Measurements from ENCODE around the gene MAP2K6. TPM values are rescaled to one million over a fixed set of nuclear protein-coding genes. Genes with fewer than 3 reads are reported as not detected.

The MAP2K6 gene
- total and polyA plus RNA-seq, 10 of the 15 experiments (the other 5 are each of a cell fraction or from before 2014, with no cell fraction given): 15.6 to 70.3 (median 22.9) TPM

DNA sequence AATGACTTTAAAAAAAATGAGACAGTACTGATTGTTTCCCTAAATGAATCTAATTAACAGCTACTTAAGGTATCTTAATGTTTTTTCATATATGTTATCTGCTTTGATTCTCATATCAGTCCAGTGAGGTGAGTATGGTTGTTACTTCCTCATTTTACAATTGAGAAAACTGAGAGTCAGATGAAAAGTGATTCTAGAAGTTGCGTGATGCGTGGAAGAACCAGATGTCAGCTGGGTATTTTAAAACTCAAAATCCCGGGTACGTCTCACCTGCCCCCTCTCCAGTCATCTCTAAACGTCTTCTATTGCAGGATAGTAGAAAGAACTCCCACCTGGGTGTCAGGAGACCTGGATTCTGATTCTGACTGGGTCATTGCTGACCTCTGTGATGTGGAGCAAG lies 89.2 kb downstream of the MAP2K6 start:
- Histone ChIP-seq H3K36me3 (ENCODE audit: control insufficient read depth in 2 of 2, insufficient read depth in 2 of 2, low read length in 1 of 2) (no peaks in the 10 kb centered on the region), H3K79me2 (ENCODE audit: control insufficient read depth, insufficient read depth, low read length) (peaks cover 13% of the 10 kb centered on the region), H3K9me3 (replicated peaks; ENCODE audit: control insufficient read depth, insufficient read depth, low read length) (no peaks in the 10 kb centered on the region; the same call in 2 of the 3 replicates), H3K27ac (ENCODE audit: control insufficient read depth, insufficient read depth) (peak overlapping the region; percentile 88), H3K4me2 (ENCODE audit: control insufficient read depth, insufficient read depth) (peak overlapping the region; percentile 88), H4K20me1 (ENCODE audit: control insufficient read depth, insufficient read depth) (no peaks in the 10 kb centered on the region), H3K27me3 (replicated peaks in 1 of 2; ENCODE audit: control insufficient read depth in 2 of 2, insufficient read depth in 2 of 2, low read length in 1 of 2) (no peaks in the 10 kb centered on the region), H3K9ac (ENCODE audit: control insufficient read depth, insufficient read depth, low read length) (peak overlapping the region; percentile 67; the same call in 1 of the 2 replicates), H3K4me1 (ENCODE audit: control insufficient read depth, insufficient read depth, low read length) (peaks cover 21% of the 10 kb centered on the region), H3K4me3 (peak overlapping the region; percentile 34; the same call in 1 of the 2 replicates), H2AFZ (ENCODE audit: control insufficient read depth, low read depth, low read length) (no peak overlapping the region)
- ATAC-seq (peak; percentile 89), DNase-seq (ENCODE audit: low read depth, low spot score) (peak; percentile 74), FAIRE-seq (peak; percentile 84)
- ChIA-PET SMC1A (ENCODE audit: uncharacterized antibody, unreplicated experiment) (interaction anchor here (1.1 to 8.7 kb wide), 10 partner anchors 9 to 177 kb away, joined by 3 to 56 read pairs (median 6); partner anchors contain the start of genes ABCA5 and MAP2K6), RAD21 (ENCODE audit: unreplicated experiment) (interaction anchor here (0.8 to 3.0 kb wide), 4 partner anchors 11 to 19 kb away, joined by 3 to 14 read pairs (median 4); no protein-coding TSS in a partner anchor), POLR2A (no interaction called here), CTCF (interaction anchor here (1.0 to 10.5 kb wide), 4 partner anchors 13 to 103 kb away, joined by 3 to 100 read pairs (median 6); no protein-coding TSS in a partner anchor)
- BruUV-seq (replicated peaks): no TSS peak
- intact Hi-C loops (cut with micrococcal nuclease; ENCODE audit: unreplicated experiment) (loop anchor here (2.0 kb wide), 1 partner anchor 87 kb away; no protein-coding TSS in a partner anchor), in situ Hi-C loops (cut with MboI) (no loop called here)
- 3% methylated on average over 5 of the region's 5 CpGs for WGBS (ENCODE audit: insufficient coverage, insufficient replicate concordance, low lambda C conversion rate, missing lambda C conversion rate)
- TF ChIP-seq JUNB (IDR thresholded peaks at IDR 0.05) (peak; percentile 88), MEF2A (IDR thresholded peaks at IDR 0.05; ENCODE audit: insufficient read depth, low read depth, low read length) (peak; percentile 69), ZNF217 (IDR thresholded peaks at IDR 0.05) (peak; percentile 64; the same call in 1 of the 2 replicates), EP300 (IDR thresholded peaks at IDR 0.05; ENCODE audit: borderline replicate concordance in 1 of 2, control insufficient read depth in 1 of 2, low read depth in 2 of 2, low read length in 2 of 2) (peak; percentile 74 to 83; a peak in 3 of 4 replicates), CBFB (IDR thresholded peaks at IDR 0.05; ENCODE audit: low read depth) (0 out of 2 replicates have a peak, but pooled peaks have one; percentile 29), PAX5 (IDR thresholded peaks at IDR 0.05; ENCODE audit: borderline replicate concordance, low read depth, low read length) (peak; percentile 61; the same call in 1 of the 2 replicates), KDM1A (IDR thresholded peaks at IDR 0.05; ENCODE audit: borderline replicate concordance) (no peak), BCL11A (IDR thresholded peaks at IDR 0.05; ENCODE audit: low read depth, low read length) (peak; percentile 80), HDGF (IDR thresholded peaks at IDR 0.05) (no peak), ZBED1 (IDR thresholded peaks at IDR 0.05; ENCODE audit: borderline replicate concordance) (peak; percentile 68; the same call in 1 of the 2 replicates), E4F1 (IDR thresholded peaks at IDR 0.05; ENCODE audit: borderline replicate concordance, partially characterized antibody) (no peak), RELB (IDR thresholded peaks at IDR 0.05; ENCODE audit: low read depth) (peak; percentile 61; the same call in 1 of the 2 replicates), BACH1 (IDR thresholded peaks at IDR 0.05; ENCODE audit: borderline replicate concordance) (0 out of 2 replicates have a peak, but pooled peaks have one; percentile 59), ATF7 (IDR thresholded peaks at IDR 0.05; ENCODE audit: low read depth) (peak; percentile 58), GABPA (IDR thresholded peaks at IDR 0.05; ENCODE audit: low read depth) (0 out of 2 replicates have a peak, but pooled peaks have one; percentile 32), PML (IDR thresholded peaks at IDR 0.05; ENCODE audit: low read length) (no peak), TCF7 (IDR thresholded peaks at IDR 0.05; ENCODE audit: borderline replicate concordance) (peak; percentile 63; the same call in 1 of the 2 replicates)
- TF ChIP-seq, protein P1, sequence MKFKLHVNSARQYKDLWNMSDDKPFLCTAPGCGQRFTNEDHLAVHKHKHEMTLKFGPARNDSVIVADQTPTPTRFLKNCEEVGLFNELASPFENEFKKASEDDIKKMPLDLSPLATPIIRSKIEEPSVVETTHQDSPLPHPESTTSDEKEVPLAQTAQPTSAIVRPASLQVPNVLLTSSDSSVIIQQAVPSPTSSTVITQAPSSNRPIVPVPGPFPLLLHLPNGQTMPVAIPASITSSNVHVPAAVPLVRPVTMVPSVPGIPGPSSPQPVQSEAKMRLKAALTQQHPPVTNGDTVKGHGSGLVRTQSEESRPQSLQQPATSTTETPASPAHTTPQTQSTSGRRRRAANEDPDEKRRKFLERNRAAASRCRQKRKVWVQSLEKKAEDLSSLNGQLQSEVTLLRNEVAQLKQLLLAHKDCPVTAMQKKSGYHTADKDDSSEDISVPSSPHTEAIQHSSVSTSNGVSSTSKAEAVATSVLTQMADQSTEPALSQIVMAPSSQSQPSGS (IDR thresholded peaks at IDR 0.05; ENCODE audit: low read length): peak; percentile 93
- TF ChIP-seq, protein P2, sequence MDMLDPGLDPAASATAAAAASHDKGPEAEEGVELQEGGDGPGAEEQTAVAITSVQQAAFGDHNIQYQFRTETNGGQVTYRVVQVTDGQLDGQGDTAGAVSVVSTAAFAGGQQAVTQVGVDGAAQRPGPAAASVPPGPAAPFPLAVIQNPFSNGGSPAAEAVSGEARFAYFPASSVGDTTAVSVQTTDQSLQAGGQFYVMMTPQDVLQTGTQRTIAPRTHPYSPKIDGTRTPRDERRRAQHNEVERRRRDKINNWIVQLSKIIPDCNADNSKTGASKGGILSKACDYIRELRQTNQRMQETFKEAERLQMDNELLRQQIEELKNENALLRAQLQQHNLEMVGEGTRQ (IDR thresholded peaks at IDR 0.05; ENCODE audit: borderline replicate concordance, low read depth, low read length): no peak
